ENCODE results near the gene SETBP1. TPM values are rescaled to one million over a fixed set of nuclear protein-coding genes. Genes with fewer than 3 reads are reported as not detected.

The SETBP1 gene
- total and polyA plus RNA-seq, 3 experiments from 2014 or later = 0.22 to 14.1 (median 13.9) TPM

- peaks cover 0 to 6% of the 10 kb centered on the region in 2 donors for H3K27me3 Mint-ChIP-seq
Observed at GRCh38 chr18:44736664-44737380, 56.1 kb downstream of the SETBP1 start.

GRCh38 chr18:44737623-44738022 is 56.9 kb downstream of the SETBP1 start:
- POLR2A ChIA-PET = no interaction called here
- CTCF ChIA-PET = no interaction called here
- no peaks in the 10 kb centered on the region for H3K27me3 ChIP-seq (ENCODE audit: insufficient read depth, low read length, poor library complexity, severe bottlenecking)

More at GRCh38 chr18:44736664-44737380, 56.1 kb downstream of the SETBP1 start:
- H3K4me3 Mint-ChIP-seq = no peak overlapping the region
- H3K36me3 Mint-ChIP-seq = peaks cover 0 to 4% (median 0%) of the 10 kb centered on the region in 3 donors
- H3K27me3 ChIP-seq (ENCODE audit: insufficient read depth, low read length, poor library complexity, severe bottlenecking) = no peaks in the 10 kb centered on the region
- ChIA-PET POLR2A (no interaction called here), CTCF (no interaction called here)
- peaks cover 14 to 23% (median 19%) of the 10 kb centered on the region in 3 donors for H3K4me1 Mint-ChIP-seq
- H3K9me3 ChIP-seq (ENCODE audit: low read length) = no peaks in the 10 kb centered on the region
- no peak overlapping the region for H3K4me3 ChIP-seq (ENCODE audit: low read length)
- H3K9me3 Mint-ChIP-seq = no peaks in the 10 kb centered on the region
- DNase-seq = no peak
- H3K27ac ChIP-seq (ENCODE audit: low read depth, low read length) = no peak overlapping the region
- H3K36me3 ChIP-seq (ENCODE audit: insufficient read depth, low read length) = no peaks in the 10 kb centered on the region
- H3K27ac Mint-ChIP-seq = no peak overlapping the region
- peaks cover 5% of the 10 kb centered on the region for H3K4me1 ChIP-seq (ENCODE audit: insufficient read depth, low read length)

GRCh38 chr18:44740000-44740399 is 59.3 kb downstream of the SETBP1 start:
- Histone ChIP-seq H3K4me3 (ENCODE audit: low read length) (no peak overlapping the region), H3K4me1 (ENCODE audit: insufficient read depth, low read length) (no peaks in the 10 kb centered on the region), H3K9me3 (ENCODE audit: low read length) (no peaks in the 10 kb centered on the region), H3K27ac (ENCODE audit: low read depth, low read length) (no peak overlapping the region), H3K27me3 (ENCODE audit: insufficient read depth, low read length, poor library complexity, severe bottlenecking) (no peaks in the 10 kb centered on the region), H3K36me3 (ENCODE audit: insufficient read depth, low read length) (no peaks in the 10 kb centered on the region)
- peaks cover 0 to 4% (median 0%) of the 10 kb centered on the region in 3 donors for H3K36me3 Mint-ChIP-seq
- H3K4me1 Mint-ChIP-seq = no peaks in the 10 kb centered on the region
- H3K27ac Mint-ChIP-seq = peak overlapping the region in 1 of 8 donors; percentile 69
- POLR2A ChIA-PET = no interaction called here
- CTCF ChIA-PET = no interaction called here
- H3K9me3 Mint-ChIP-seq = no peaks in the 10 kb centered on the region
- H3K27me3 Mint-ChIP-seq = peaks cover 0 to 8% of the 10 kb centered on the region in 2 donors
- DNase-seq = no peak
- no peak overlapping the region for H3K4me3 Mint-ChIP-seq

More at GRCh38 chr18:44737623-44738022, 56.9 kb downstream of the SETBP1 start:
- Mint-ChIP-seq H3K27ac (peak overlapping the region in 1 of 8 donors; percentile 12), H3K36me3 (peaks cover 0 to 4% (median 0%) of the 10 kb centered on the region in 3 donors), H3K4me1 (peaks cover 10 to 16% (median 16%) of the 10 kb centered on the region in 3 donors), H3K4me3 (no peak overlapping the region), H3K27me3 (peaks cover 0 to 8% of the 10 kb centered on the region in 2 donors), H3K9me3 (no peaks in the 10 kb centered on the region)
- Histone ChIP-seq H3K27ac (ENCODE audit: low read depth, low read length) (no peak overlapping the region), H3K9me3 (ENCODE audit: low read length) (no peaks in the 10 kb centered on the region), H3K4me1 (ENCODE audit: insufficient read depth, low read length) (peaks cover 5% of the 10 kb centered on the region), H3K4me3 (ENCODE audit: low read length) (no peak overlapping the region), H3K36me3 (ENCODE audit: insufficient read depth, low read length) (no peaks in the 10 kb centered on the region)
- no peak for DNase-seq

- Mint-ChIP-seq H3K27ac (no peak overlapping the region), H3K36me3 (peaks cover 0 to 4% (median 0%) of the 10 kb centered on the region in 3 donors), H3K4me3 (no peak overlapping the region), H3K27me3 (peaks cover 0 to 8% of the 10 kb centered on the region in 2 donors), H3K9me3 (no peaks in the 10 kb centered on the region), H3K4me1 (no peaks in the 10 kb centered on the region)
- Histone ChIP-seq H3K27ac (ENCODE audit: low read depth, low read length) (no peak overlapping the region), H3K4me3 (ENCODE audit: low read length) (no peak overlapping the region), H3K27me3 (ENCODE audit: insufficient read depth, low read length, poor library complexity, severe bottlenecking) (no peaks in the 10 kb centered on the region), H3K4me1 (ENCODE audit: insufficient read depth, low read length) (no peaks in the 10 kb centered on the region), H3K9me3 (ENCODE audit: low read length) (no peaks in the 10 kb centered on the region), H3K36me3 (ENCODE audit: insufficient read depth, low read length) (no peaks in the 10 kb centered on the region)
- ChIA-PET CTCF (interaction anchor here (1.3 kb wide), 1 partner anchor 11 kb away, joined by 4 read pairs; no protein-coding TSS in a partner anchor), POLR2A (no interaction called here)
- no peak for DNase-seq
Observed at GRCh38 chr18:44741085-44741484, 60.4 kb downstream of the SETBP1 start.

- Histone ChIP-seq H3K4me3 (ENCODE audit: low read length) (no peak overlapping the region), H3K9me3 (ENCODE audit: low read length) (no peaks in the 10 kb centered on the region), H3K4me1 (ENCODE audit: insufficient read depth, low read length) (no peaks in the 10 kb centered on the region), H3K36me3 (ENCODE audit: insufficient read depth, low read length) (no peaks in the 10 kb centered on the region), H3K27me3 (ENCODE audit: insufficient read depth, low read length, poor library complexity, severe bottlenecking) (no peaks in the 10 kb centered on the region), H3K27ac (ENCODE audit: low read depth, low read length) (no peak overlapping the region)
- ChIA-PET CTCF (interaction anchor here (1.3 kb wide), 1 partner anchor 12 kb away, joined by 4 read pairs; no protein-coding TSS in a partner anchor), POLR2A (no interaction called here)
- H3K27me3 Mint-ChIP-seq = peaks cover 0 to 8% of the 10 kb centered on the region in 2 donors
- H3K9me3 Mint-ChIP-seq = no peaks in the 10 kb centered on the region
- H3K4me1 Mint-ChIP-seq = no peaks in the 10 kb centered on the region
- peaks cover 0 to 4% (median 0%) of the 10 kb centered on the region in 3 donors for H3K36me3 Mint-ChIP-seq
- no peak for DNase-seq
- no peak overlapping the region for H3K27ac Mint-ChIP-seq
- no peak overlapping the region for H3K4me3 Mint-ChIP-seq
Observed at GRCh38 chr18:44741511-44741910, 60.8 kb downstream of the SETBP1 start.

- no peak overlapping the region for H3K27ac ChIP-seq (ENCODE audit: low read depth, low read length)
- Mint-ChIP-seq H3K4me3 (no peak overlapping the region), H3K4me1 (no peaks in the 10 kb centered on the region), H3K9me3 (no peaks in the 10 kb centered on the region), H3K27me3 (peaks cover 0 to 11% of the 10 kb centered on the region in 2 donors), H3K27ac (no peak overlapping the region), H3K36me3 (peaks cover 0 to 4% (median 0%) of the 10 kb centered on the region in 3 donors)
- no peaks in the 10 kb centered on the region for H3K27me3 ChIP-seq (ENCODE audit: insufficient read depth, low read length, poor library complexity, severe bottlenecking)
- no peaks in the 10 kb centered on the region for H3K36me3 ChIP-seq (ENCODE audit: insufficient read depth, low read length)
- no peak overlapping the region for H3K4me3 ChIP-seq (ENCODE audit: low read length)
- no peaks in the 10 kb centered on the region for H3K9me3 ChIP-seq (ENCODE audit: low read length)
- no peak for DNase-seq
- CTCF ChIA-PET = interaction anchor here (1.3 kb wide), 1 partner anchor 12 kb away, joined by 4 read pairs; no protein-coding TSS in a partner anchor
- H3K4me1 ChIP-seq (ENCODE audit: insufficient read depth, low read length) = no peaks in the 10 kb centered on the region
- POLR2A ChIA-PET = no interaction called here
Observed at GRCh38 chr18:44742126-44742525, 61.4 kb downstream of the SETBP1 start.

GRCh38 chr18:44742718-44743311 is 62.1 kb downstream of the SETBP1 start:
- H3K4me1 Mint-ChIP-seq = no peaks in the 10 kb centered on the region
- Histone ChIP-seq H3K9me3 (ENCODE audit: low read length) (no peaks in the 10 kb centered on the region), H3K27me3 (ENCODE audit: insufficient read depth, low read length, poor library complexity, severe bottlenecking) (no peaks in the 10 kb centered on the region), H3K4me1 (ENCODE audit: insufficient read depth, low read length) (no peaks in the 10 kb centered on the region), H3K4me3 (ENCODE audit: low read length) (no peak overlapping the region), H3K27ac (ENCODE audit: low read depth, low read length) (no peak overlapping the region), H3K36me3 (ENCODE audit: insufficient read depth, low read length) (no peaks in the 10 kb centered on the region)
- no peak overlapping the region for H3K27ac Mint-ChIP-seq
- peaks cover 0 to 4% (median 0%) of the 10 kb centered on the region in 3 donors for H3K36me3 Mint-ChIP-seq
- no peaks in the 10 kb centered on the region for H3K9me3 Mint-ChIP-seq
- H3K4me3 Mint-ChIP-seq = no peak overlapping the region
- H3K27me3 Mint-ChIP-seq = peaks cover 0 to 11% of the 10 kb centered on the region in 2 donors
- POLR2A ChIA-PET = no interaction called here
- no peak for DNase-seq
- CTCF ChIA-PET = interaction anchor here (1.3 kb wide), 1 partner anchor 18 kb away, joined by 3 read pairs; no protein-coding TSS in a partner anchor

GRCh38 chr18:44743631-44744030 is 62.9 kb downstream of the SETBP1 start:
- no peaks in the 10 kb centered on the region for H3K4me1 Mint-ChIP-seq
- Histone ChIP-seq H3K27me3 (ENCODE audit: insufficient read depth, low read length, poor library complexity, severe bottlenecking) (no peaks in the 10 kb centered on the region), H3K4me3 (ENCODE audit: low read length) (no peak overlapping the region), H3K4me1 (ENCODE audit: insufficient read depth, low read length) (no peaks in the 10 kb centered on the region), H3K27ac (ENCODE audit: low read depth, low read length) (no peak overlapping the region), H3K36me3 (ENCODE audit: insufficient read depth, low read length) (no peaks in the 10 kb centered on the region), H3K9me3 (ENCODE audit: low read length) (no peaks in the 10 kb centered on the region)
- no peak for DNase-seq
- ChIA-PET POLR2A (no interaction called here), CTCF (interaction anchor here (1.3 kb wide), 1 partner anchor 17 kb away, joined by 3 read pairs; no protein-coding TSS in a partner anchor)
- peaks cover 0 to 4% (median 0%) of the 10 kb centered on the region in 3 donors for H3K36me3 Mint-ChIP-seq
- H3K9me3 Mint-ChIP-seq = no peaks in the 10 kb centered on the region
- no peak overlapping the region for H3K27ac Mint-ChIP-seq
- H3K27me3 Mint-ChIP-seq = peaks cover 0 to 11% of the 10 kb centered on the region in 2 donors
- no peak overlapping the region for H3K4me3 Mint-ChIP-seq
